ENCODE results near the gene PDCD2L.

PDCD2L gene

DNA sequence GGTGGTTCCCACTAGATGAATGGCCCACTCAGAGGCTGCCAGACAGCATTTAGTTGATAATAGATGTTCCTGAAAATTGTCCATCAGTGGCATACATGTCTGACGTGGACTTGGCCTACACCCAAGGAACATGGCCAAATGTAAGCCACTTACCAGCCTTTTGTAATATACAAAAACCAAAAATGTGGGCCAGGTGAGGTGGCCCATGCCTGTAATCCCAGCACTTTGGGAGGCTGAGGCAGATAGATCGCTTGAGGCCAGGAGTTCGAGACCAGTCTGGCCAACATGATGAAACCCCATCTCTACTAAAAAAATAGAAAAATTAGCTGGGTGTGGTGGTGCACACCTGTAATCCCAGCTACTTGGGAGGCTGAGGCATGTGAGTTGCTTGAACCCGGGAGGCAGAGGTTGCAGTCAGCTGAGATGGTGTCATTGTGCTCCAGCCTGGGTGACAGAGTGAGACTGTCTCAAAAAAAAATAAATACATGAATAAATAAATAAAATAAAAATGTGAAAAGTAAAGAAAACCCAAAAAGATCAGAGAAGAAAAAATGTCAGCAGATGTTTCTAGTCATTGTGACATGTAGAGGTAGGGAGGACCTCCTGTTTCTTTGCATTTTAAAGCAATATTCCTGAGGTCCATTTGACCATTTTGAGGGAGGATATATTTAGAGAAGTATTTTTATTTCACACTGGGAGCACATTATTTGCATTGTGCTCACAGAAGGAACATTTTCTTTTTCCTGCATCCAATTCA lies 70.2 kb downstream of the PDCD2L start:
- no peak for DNase-seq

DNA sequence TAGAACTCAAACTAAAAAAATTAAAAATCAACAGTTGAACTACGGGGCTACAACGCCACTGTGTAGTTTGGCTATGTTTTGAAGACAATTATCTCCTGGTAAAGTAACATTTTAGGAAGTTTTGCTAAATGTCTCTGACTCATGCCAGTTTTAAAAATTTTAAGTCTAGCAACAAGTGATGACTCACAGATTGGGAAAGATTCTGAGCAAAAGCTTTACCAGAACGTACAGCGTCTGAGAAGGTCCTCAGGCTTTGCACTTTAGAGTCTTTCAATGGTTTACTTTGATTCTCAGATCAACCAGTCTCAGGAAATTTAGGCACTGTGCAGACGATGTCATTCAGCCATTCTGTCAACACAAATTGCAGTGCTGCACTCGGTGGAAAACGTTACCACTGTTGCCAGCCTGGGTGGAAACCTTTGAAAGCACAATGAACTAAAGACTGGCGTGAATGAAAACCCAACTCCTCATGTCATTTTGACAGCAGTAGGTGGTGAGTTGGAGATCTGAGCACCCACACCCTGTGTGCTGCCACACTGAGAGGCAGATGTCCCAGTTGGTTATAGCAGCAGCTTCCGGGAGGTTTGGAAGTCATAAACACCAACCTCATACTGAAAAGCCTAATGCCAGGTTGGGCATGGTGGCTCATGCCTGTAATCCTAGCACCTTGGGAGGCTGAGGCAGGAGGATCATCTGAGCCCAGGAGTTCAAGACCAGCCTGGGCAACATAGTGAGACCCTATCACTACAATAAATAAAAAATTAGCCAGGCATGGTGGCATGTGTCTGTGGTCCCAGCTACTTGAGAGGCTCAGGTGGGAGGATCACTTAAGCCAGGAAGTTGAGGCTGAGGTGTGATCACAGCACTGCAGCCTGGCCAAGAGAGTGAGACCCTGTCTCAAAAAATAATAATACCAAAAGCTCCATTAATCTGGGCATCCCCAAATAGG lies 71.1 kb downstream of the PDCD2L start:
- DNase-seq: peak; percentile 24 to 35
